HG03135 (cell line): ENCODE measurements around the gene CRACDL.

Experiments
- ATAC-seq: cut with Tn5 transposase; IDR thresholded peaks from one replicate; pipeline ENCODE4 v1.9.1; 2021; ENCODE audit warnings: mild to moderate bottlenecking, moderate library complexity; ENCODE audit not compliant: unreplicated experiment

CRACDL gene

GRCh38 chr2:98924910-98925309 lies 11.1 kb downstream of the CRACDL start:
- ATAC-seq: no peak

- ATAC-seq: no peak
These were observed 11.8 kb downstream of the CRACDL start for GRCh38 chr2:98924038-98924830.

GRCh38 chr2:98923244-98923940 lies 12.6 kb downstream of the CRACDL start:
- ATAC-seq: no peak

GRCh38 chr2:98921062-98921461 lies 15.0 kb downstream of the CRACDL start:
- ATAC-seq: no peak

GRCh38 chr2:98917031-98917471 lies 19.0 kb downstream of the CRACDL start:
- ATAC-seq: no peak

GRCh38 chr2:98915751-98916358 lies 20.2 kb downstream of the CRACDL start:
- no peak for ATAC-seq

- no peak for ATAC-seq
These were observed 21.1 kb downstream of the CRACDL start for GRCh38 chr2:98914713-98915580.

- ATAC-seq: no peak
These were observed 21.9 kb downstream of the CRACDL start for GRCh38 chr2:98913916-98914712.

- ATAC-seq: no peak
These were observed 22.8 kb downstream of the CRACDL start for GRCh38 chr2:98912957-98913915.

- no peak for ATAC-seq
These were observed 23.7 kb downstream of the CRACDL start for GRCh38 chr2:98912221-98912851.

- ATAC-seq: no peak
These were observed 24.5 kb downstream of the CRACDL start for GRCh38 chr2:98911376-98912154.

GRCh38 chr2:98911126-98911375 lies 25.0 kb downstream of the CRACDL start:
- ATAC-seq: no peak

- ATAC-seq: no peak
These were observed 25.5 kb downstream of the CRACDL start for GRCh38 chr2:98910349-98911125.

- no peak for ATAC-seq
These were observed 26.5 kb downstream of the CRACDL start for GRCh38 chr2:98909317-98910211.

- no peak for ATAC-seq
These were observed 27.1 kb downstream of the CRACDL start for GRCh38 chr2:98908931-98909316.
